Measurements from ENCODE around the gene CFAP410. TPM values are rescaled to one million over a fixed set of nuclear protein-coding genes. Genes with fewer than 3 reads are reported as not detected.

The CFAP410 gene
- total and polyA plus RNA-seq, 2 experiments from 2014 or later, result 34.0 to 46.7 TPM

DNA sequence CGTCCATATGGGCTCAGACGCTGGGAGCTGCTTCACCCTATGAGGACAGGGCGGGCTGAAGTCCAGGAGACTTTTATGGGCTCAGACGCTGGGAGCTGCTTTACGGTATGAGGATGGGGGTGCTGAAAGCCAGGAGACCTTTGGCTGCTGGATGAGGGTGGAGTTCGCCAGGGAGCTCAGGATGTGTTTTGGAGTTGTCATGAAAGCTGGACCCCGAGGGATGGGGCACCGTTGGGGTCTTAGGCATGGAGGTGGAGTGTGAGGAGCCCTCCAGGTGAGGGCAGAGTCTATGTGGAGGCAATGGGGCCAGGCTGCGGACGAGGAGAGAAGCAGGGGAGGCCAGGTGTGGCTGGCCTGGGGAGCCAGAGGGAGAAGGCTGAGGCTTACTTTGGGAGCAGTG is 41.7 kb upstream of the CFAP410 start:
- Histone ChIP-seq H3K4me1 (ENCODE audit: low read depth) (no peaks in the 10 kb centered on the region), H3K4me3 (no peak overlapping the region), H3K27ac (no peak overlapping the region), H3K36me3 (no peaks in the 10 kb centered on the region), H3K27me3 (no peaks in the 10 kb centered on the region), H3K9me3 (ENCODE audit: low read depth) (no peaks in the 10 kb centered on the region)
- no peak for DNase-seq (ENCODE audit: low read depth in 1 of 2, low spot score in 1 of 2)
- TF ChIP-seq, protein P1, sequence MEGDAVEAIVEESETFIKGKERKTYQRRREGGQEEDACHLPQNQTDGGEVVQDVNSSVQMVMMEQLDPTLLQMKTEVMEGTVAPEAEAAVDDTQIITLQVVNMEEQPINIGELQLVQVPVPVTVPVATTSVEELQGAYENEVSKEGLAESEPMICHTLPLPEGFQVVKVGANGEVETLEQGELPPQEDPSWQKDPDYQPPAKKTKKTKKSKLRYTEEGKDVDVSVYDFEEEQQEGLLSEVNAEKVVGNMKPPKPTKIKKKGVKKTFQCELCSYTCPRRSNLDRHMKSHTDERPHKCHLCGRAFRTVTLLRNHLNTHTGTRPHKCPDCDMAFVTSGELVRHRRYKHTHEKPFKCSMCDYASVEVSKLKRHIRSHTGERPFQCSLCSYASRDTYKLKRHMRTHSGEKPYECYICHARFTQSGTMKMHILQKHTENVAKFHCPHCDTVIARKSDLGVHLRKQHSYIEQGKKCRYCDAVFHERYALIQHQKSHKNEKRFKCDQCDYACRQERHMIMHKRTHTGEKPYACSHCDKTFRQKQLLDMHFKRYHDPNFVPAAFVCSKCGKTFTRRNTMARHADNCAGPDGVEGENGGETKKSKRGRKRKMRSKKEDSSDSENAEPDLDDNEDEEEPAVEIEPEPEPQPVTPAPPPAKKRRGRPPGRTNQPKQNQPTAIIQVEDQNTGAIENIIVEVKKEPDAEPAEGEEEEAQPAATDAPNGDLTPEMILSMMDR (IDR thresholded peaks at IDR 0.05; ENCODE audit: low read depth, low read length), result no peak

- no peaks in the 10 kb centered on the region for H3K36me3 ChIP-seq
- no peaks in the 10 kb centered on the region for H3K9me3 ChIP-seq (ENCODE audit: low read depth)
- no peak for DNase-seq (ENCODE audit: low read depth in 1 of 2, low spot score in 1 of 2)
- no peak overlapping the region for H3K4me3 ChIP-seq
- no peaks in the 10 kb centered on the region for H3K4me1 ChIP-seq (ENCODE audit: low read depth)
- H3K27ac ChIP-seq, result no peak overlapping the region
- TF ChIP-seq, protein P1 (IDR thresholded peaks at IDR 0.05; ENCODE audit: low read depth, low read length), result no peak
- H3K27me3 ChIP-seq, result no peaks in the 10 kb centered on the region
Measured at GRCh38 chr21:44379991-44380865, 41.0 kb upstream of the CFAP410 start.

GRCh38 chr21:44379515-44379848 is 40.3 kb upstream of the CFAP410 start:
- no peak for DNase-seq (ENCODE audit: low read depth in 1 of 2, low spot score in 1 of 2)
- Histone ChIP-seq H3K27me3 (no peaks in the 10 kb centered on the region), H3K4me3 (no peak overlapping the region), H3K36me3 (no peaks in the 10 kb centered on the region), H3K27ac (no peak overlapping the region), H3K9me3 (ENCODE audit: low read depth) (no peaks in the 10 kb centered on the region), H3K4me1 (ENCODE audit: low read depth) (no peaks in the 10 kb centered on the region)
- TF ChIP-seq, protein P1 (IDR thresholded peaks at IDR 0.05; ENCODE audit: low read depth, low read length), result no peak

GRCh38 chr21:44378646-44379514 is 39.7 kb upstream of the CFAP410 start:
- H3K27me3 ChIP-seq, result no peaks in the 10 kb centered on the region
- no peaks in the 10 kb centered on the region for H3K36me3 ChIP-seq
- TF ChIP-seq, protein P1 (IDR thresholded peaks at IDR 0.05; ENCODE audit: low read depth, low read length), result no peak
- H3K9me3 ChIP-seq (ENCODE audit: low read depth), result no peaks in the 10 kb centered on the region
- H3K27ac ChIP-seq, result no peak overlapping the region
- no peaks in the 10 kb centered on the region for H3K4me1 ChIP-seq (ENCODE audit: low read depth)
- no peak overlapping the region for H3K4me3 ChIP-seq
- DNase-seq (ENCODE audit: low read depth in 1 of 2, low spot score in 1 of 2), result no peak

DNA sequence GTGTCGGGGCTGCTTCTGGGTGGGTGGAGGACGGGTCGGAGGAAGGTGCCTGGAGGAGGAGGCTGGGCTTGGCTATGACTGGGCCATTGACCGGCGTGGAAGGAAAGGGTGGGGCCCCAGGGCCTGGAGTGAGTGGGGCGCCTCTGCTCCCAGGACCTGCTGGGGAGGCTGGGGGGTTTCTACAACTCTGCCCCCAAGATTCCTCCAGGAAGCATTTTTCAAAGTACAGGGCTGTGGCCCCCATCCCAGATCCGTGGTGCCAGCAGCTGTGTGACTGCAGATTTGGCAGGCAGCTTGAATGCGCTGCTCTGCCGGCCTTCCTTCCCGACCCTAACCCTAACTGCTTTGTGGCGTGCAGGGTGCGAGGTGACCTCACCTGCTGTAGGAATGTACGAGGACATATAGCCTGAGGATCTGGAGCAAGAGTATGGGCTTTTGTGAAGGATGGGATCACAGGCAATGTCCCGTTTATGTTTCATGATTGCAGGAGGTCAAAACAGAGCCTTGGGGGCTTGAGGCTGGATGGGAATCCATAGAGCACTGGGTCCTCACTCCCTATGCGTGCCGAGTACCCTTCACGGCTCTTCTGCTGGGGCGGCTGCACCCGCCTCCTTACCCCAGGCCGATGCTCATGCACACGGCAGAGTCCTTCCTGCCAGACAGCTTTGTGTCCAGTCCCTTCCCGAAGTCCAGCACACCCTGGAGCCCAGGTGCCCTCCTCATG is 38.9 kb upstream of the CFAP410 start:
- Histone ChIP-seq H3K4me1 (ENCODE audit: low read depth) (no peaks in the 10 kb centered on the region), H3K9me3 (ENCODE audit: low read depth) (no peaks in the 10 kb centered on the region), H3K4me3 (no peak overlapping the region), H3K27me3 (no peaks in the 10 kb centered on the region), H3K36me3 (no peaks in the 10 kb centered on the region), H3K27ac (no peak overlapping the region)
- TF ChIP-seq, protein P1 (IDR thresholded peaks at IDR 0.05; ENCODE audit: low read depth, low read length), result no peak
- no peak for DNase-seq (ENCODE audit: low read depth in 1 of 2, low spot score in 1 of 2)
